K562 (cell line): Measurements from ENCODE around the gene HK1. TPM values are rescaled to one million over a fixed set of nuclear protein-coding genes. Genes with fewer than 3 reads are reported as not detected.

Experiments used
- ATAC-seq: fragments of 200-7000 bp; cut with Tn5 transposase; 3 replicates; pipeline ENCODE4 v1.9.1; 2020; ENCODE audit warnings: moderate library complexity
- BruUV-seq: library from RNA; stranded (reverse); fragments of 400-500 nt; replicated peaks from 2 replicates; lab custom pipeline; 2021; lab: Mats Ljungman, UMichigan
- CTCF ChIA-PET: fragments of 300-600 bp; formaldehyde crosslinking; extraction: SDS; loops from one replicate; lab custom pipeline; 2021; ENCODE audit warnings: low intra/inter-chr PET ratio; lab: Yijun Ruan, JAX
- POLR2A ChIA-PET: fragments of 300-600, 350-650 bp; sonication (Branson Sonifier 250); formaldehyde crosslinking; extraction: SDS; loops from one replicate; lab custom pipeline; 2021; ENCODE audit warnings: antibody characterized with exemption, inconsistent platforms; lab: Yijun Ruan, JAX
- DNase-seq, 4 experiments: peaks; one replicate each; pipeline versions ENCODE4 v3.0.0 to v3.0.0-alpha.2; 2011 to 2018; ENCODE audit warnings: low spot score in 3 of 4, mixed read lengths in 3 of 4; ENCODE audit errors: extremely low read depth in 1 of 4
- FAIRE-seq: peaks from 2 replicates; lab custom pipeline; 2011; peaks lifted over from hg19 to GRCh38; lab: Jason Lieb, UNC
- H2AFZ ChIP-seq: 2 replicates; pipeline ENCODE4 v1.6.0; 2011; ENCODE audit warnings: low read depth, low read length, control low read depth, inconsistent platforms
- H3K27ac ChIP-seq: fragments of 200-600 bp; 3 replicates; pipeline ENCODE4 v1.8.0; 2011; ENCODE audit warnings: low read depth, mild to moderate bottlenecking, control low read depth, inconsistent platforms, low read length, moderate library complexity, mixed read lengths; ENCODE audit errors: extremely low read depth
- H3K27me3 ChIP-seq, 2 experiments: fragments of 300-600 bp in 1 of 2; 2 replicates in 1 of 2; 3 replicates in 1 of 2; pipeline versions ENCODE4 v1.6.0 to v1.8.0; 2011; ENCODE audit warnings: inconsistent platforms in 2 of 2, low read length in 2 of 2, mild to moderate bottlenecking in 1 of 2, mixed read lengths in 1 of 2, moderate library complexity in 1 of 2; ENCODE audit not compliant: control insufficient read depth in 2 of 2, insufficient read depth in 2 of 2
- H3K36me3 ChIP-seq: fragments of 300-600 bp; 3 replicates; pipeline ENCODE4 v1.8.0; 2011; ENCODE audit warnings: mild to moderate bottlenecking, low read length, inconsistent platforms; ENCODE audit not compliant: control insufficient read depth, insufficient read depth
- H3K4me1 ChIP-seq, 2 experiments: fragments of 200-600 bp in 1 of 2; replicated peaks in 1 of 2; 2 replicates in 1 of 2; 3 replicates in 1 of 2; pipeline versions ENCODE4 v1.5.1 to v1.8.0; 2011; ENCODE audit warnings: inconsistent platforms in 2 of 2, low read length in 2 of 2, mild to moderate bottlenecking in 1 of 2, mixed read lengths in 1 of 2, moderate library complexity in 1 of 2; ENCODE audit not compliant: control insufficient read depth in 2 of 2, insufficient read depth in 2 of 2
- H3K4me2 ChIP-seq: 2 replicates; pipeline ENCODE4 v1.6.1; 2011; ENCODE audit warnings: low read length, control low read depth, inconsistent platforms, mixed read lengths; ENCODE audit not compliant: insufficient read depth
- H3K4me3 ChIP-seq: fragments of 200-600 bp; sonication (generic), shearing (Covaris generic); 2 replicates; pipeline ENCODE4 v1.5.1; 2016; ENCODE audit warnings: control low read depth, inconsistent platforms
- H3K79me2 ChIP-seq: fragments of 200-600 bp; 3 replicates; pipeline ENCODE4 v1.8.0; 2011; ENCODE audit warnings: low read length, inconsistent platforms; ENCODE audit not compliant: control insufficient read depth, insufficient read depth
- H3K9ac ChIP-seq, 2 experiments: 2 replicates each; pipeline versions ENCODE4 v1.6.0 to v1.6.1; 2011; ENCODE audit warnings: low read depth in 2 of 2, low read length in 2 of 2, control low read depth in 1 of 2, inconsistent platforms in 1 of 2, mild to moderate bottlenecking in 1 of 2, mixed read lengths in 1 of 2; ENCODE audit not compliant: insufficient read depth in 1 of 2
- H3K9me1 ChIP-seq: one replicate; pipeline ENCODE4 v1.6.0; 2011; ENCODE audit warnings: inconsistent platforms, mild to moderate bottlenecking, low read length, moderate library complexity; ENCODE audit not compliant: control insufficient read depth, insufficient read depth
- H3K9me3 ChIP-seq: replicated peaks from 2 replicates; pipeline ENCODE4 v1.5.1; 2011; ENCODE audit warnings: low read depth, low read length, inconsistent platforms; ENCODE audit not compliant: control insufficient read depth, insufficient read depth
- H4K20me1 ChIP-seq: replicated peaks from 2 replicates; pipeline ENCODE4 v1.6.1; 2011; ENCODE audit warnings: low read length, inconsistent platforms, mixed read lengths; ENCODE audit not compliant: control insufficient read depth, insufficient read depth
- ARID4B ChIP-seq: sonication (generic); formaldehyde crosslinking; IDR thresholded peaks from 2 replicates; pipeline ENCODE4 v1.8.0; 2022; ENCODE audit warnings: mild to moderate bottlenecking, missing genetic modification reagents
- FOXA3 ChIP-seq, 2 experiments: fragments of 450-650 bp in 1 of 2; sonication (generic) in 1 of 2; formaldehyde crosslinking; IDR thresholded peaks in 1 of 2; conservative IDR thresholded peaks in 1 of 2; 2 replicates each; pipeline versions ENCODE4 v1.4.0 to v1.8.0; 2020 to 2022; ENCODE audit warnings: mild to moderate bottlenecking in 2 of 2, missing genetic modification reagents in 1 of 2
- STAT5A ChIP-seq: IDR thresholded peaks from 2 replicates; pipeline ENCODE4 v1.6.1; 2012; ENCODE audit warnings: low read length, inconsistent platforms, borderline replicate concordance
- ZBTB9 ChIP-seq: fragments of 450-650 bp; formaldehyde crosslinking; IDR thresholded peaks from 2 replicates; pipeline ENCODE4 v1.4.0; 2020; ENCODE audit warnings: mild to moderate bottlenecking, moderate library complexity
- ZNF143 ChIP-seq: sonication (generic); formaldehyde crosslinking; IDR thresholded peaks from 2 replicates; pipeline ENCODE4 v1.9.0; 2022; ENCODE audit warnings: mild to moderate bottlenecking, missing genetic modification reagents
- ZNF23 ChIP-seq: fragments of 250-450 bp; sonication (Bioruptor Pico); IDR thresholded peaks from 2 replicates; pipeline ENCODE4 v1.4.0; 2020; ENCODE audit warnings: mild to moderate bottlenecking
- WGBS: fragments of 100-300 bp; shearing (Covaris generic); methylation state at CpG from one replicate; pipeline ENCODE4 v1.1.6; 2016; ENCODE audit warnings: low coverage, mixed read lengths; ENCODE audit not compliant: insufficient coverage; ENCODE audit errors: missing lambda C conversion rate; 5-methylcytosine and 5-hydroxymethylcytosine counted together
- in situ Hi-C: fragments of 300-500 bp; cut with MboI; formaldehyde crosslinking; loops from 4 replicates; pipeline ENCODE4 v1.15.0; 2018; ENCODE audit warnings: inconsistent platforms, mixed read lengths
- intact Hi-C: fragments of 100-400 bp; cut with micrococcal nuclease; formaldehyde crosslinking; loops from 2 replicates; pipeline ENCODE4 v1.14.2; 2022
- polyA plus RNA-seq, 8 experiments: library from polyadenylated mRNA; depleted of rRNA in 4 of 8; stranded (reverse) in 5 of 8; unstranded in 3 of 8; fragments of >200 nt; fragmentation: Nextera tagmentation in 2 of 8; fragmentation: Illumina TruSeq in 1 of 8; extraction: Ambion mirVana in 2 of 8; extraction: Trizol in 1 of 8; gene quantifications; 2 replicates each; pipeline versions ENCODE4 v1.2.1 to v1.2.3, GENCODE V29; 2011 to 2014; ENCODE audit warnings: inconsistent platforms in 1 of 8, missing spikeins in 1 of 8
- total RNA-seq, 7 experiments: library from RNA; depleted of rRNA in 6 of 7; stranded (reverse); fragments of >200 nt in 6 of 7; fragmentation: Illumina TruSeq in 2 of 7; extraction: Trizol in 2 of 7; gene quantifications; 2 replicates each; pipeline versions ENCODE4 v1.2.1 to v1.2.3, GENCODE V29; 2011 to 2021; ENCODE audit warnings: low replicate concordance in 1 of 7

The HK1 gene
- total and polyA plus RNA-seq, 9 of the 15 experiments (the other 6 are each of a cell fraction or from before 2014, with no cell fraction given) = 29.2 to 444 (median 193) TPM

- peaks cover 40 to 62% of the 10 kb centered on the region in 2 experiments for H3K27me3 ChIP-seq
- H3K27ac ChIP-seq = no peak overlapping the region
- no peak overlapping the region for H3K4me3 ChIP-seq
- H3K4me2 ChIP-seq = no peak overlapping the region
- DNase-seq (no peak), ATAC-seq (no peak), FAIRE-seq (no peak)
- H2AFZ ChIP-seq = no peak overlapping the region
- no peaks in the 10 kb centered on the region; the same call in 1 of the 2 replicates for H4K20me1 ChIP-seq
- H3K36me3 ChIP-seq = no peaks in the 10 kb centered on the region
- no peak overlapping the region; a peak in 1 of 4 replicates for H3K9ac ChIP-seq
- TF ChIP-seq FOXA3 (CRISPR knock-in tag; conservative IDR thresholded peaks at IDR 0.05 in 1 of 2, IDR thresholded peaks at IDR 0.05 in 1 of 2) (0 out of 4 replicates have a peak, but pooled peaks of 1 of the 2 experiments have one; percentile 14), STAT5A (no peak), ARID4B (CRISPR knock-in tag) (0 out of 2 replicates have a peak, but pooled peaks have one; percentile 20), ZNF143 (CRISPR knock-in tag) (peak; percentile 38; the same call in 1 of the 2 replicates), ZBTB9 (0 out of 2 replicates have a peak, but pooled peaks have one; percentile 36), ZNF23 (CRISPR knock-in tag) (no peak)
- BruUV-seq = no TSS peak
- H3K9me1 ChIP-seq = no peaks in the 10 kb centered on the region
- CTCF ChIA-PET = no interaction called here
- in situ Hi-C loops = no loop called here
- no peaks in the 10 kb centered on the region for H3K79me2 ChIP-seq
- 4% methylated on average over 5 of the region's 5 CpGs for WGBS
- H3K4me1 ChIP-seq = peaks cover 0 to 10% of the 10 kb centered on the region in 2 experiments; a peak in 3 of 5 replicates
- intact Hi-C loops = no loop called here
- H3K9me3 ChIP-seq = no peaks in the 10 kb centered on the region
- POLR2A ChIA-PET = interaction anchor here (0.7 to 1.6 kb wide), 3 partner anchors 9 to 364 kb away, joined by 3 to 6 read pairs (median 4); partner anchors contain the start of gene TSPAN15
Observed at GRCh38 chr10:69439350-69439739, 161.0 kb downstream of the HK1 start.
